ENCODE results near the gene WWOX. TPM values are rescaled to one million over a fixed set of nuclear protein-coding genes. Genes with fewer than 3 reads are reported as not detected.

The WWOX gene
- total and polyA plus RNA-seq, 2 donors (not counting 3 experiments of a cell fraction or from before 2014, with no cell fraction given): 6.2 to 12.5 TPM

DNA sequence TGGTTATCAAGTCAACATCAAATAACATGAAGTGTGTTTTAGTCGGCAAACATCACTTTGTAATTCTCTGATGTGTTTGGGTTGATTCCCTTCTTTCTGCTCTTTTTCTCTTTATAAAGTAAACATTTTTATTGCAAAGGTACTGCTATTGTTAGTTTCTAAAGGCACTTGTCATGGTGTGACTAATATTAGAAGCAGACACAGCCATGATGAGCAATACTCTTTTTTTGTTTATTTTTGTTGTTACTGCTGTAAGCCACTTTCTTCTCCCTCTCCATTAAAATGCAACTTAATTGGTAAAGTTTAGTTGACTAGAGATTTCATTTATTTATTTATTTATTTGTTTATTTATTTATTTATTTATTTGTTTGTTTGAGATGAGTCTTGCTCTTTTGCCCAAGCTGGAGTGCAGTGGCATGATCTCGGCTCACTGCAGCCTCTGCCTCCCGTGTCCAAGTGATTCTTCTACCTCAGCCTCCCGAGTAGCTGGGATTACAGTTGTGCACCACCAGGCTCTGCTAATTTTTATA is 424.7 kb downstream of the WWOX start:
- H3K36me3 ChIP-seq (ENCODE audit: control insufficient read depth in 2 of 2, extremely low read depth in 1 of 2, insufficient read depth in 2 of 2, low read length in 2 of 2): no peaks in the 10 kb centered on the region
- FAIRE-seq: no peak
- ChIA-PET POLR2A (no interaction called here), CTCF (no interaction called here)
- H3K9me1 ChIP-seq (replicated peaks; ENCODE audit: control insufficient read depth, extremely low read depth, insufficient read depth, low read length): no peaks in the 10 kb centered on the region
- no peaks in the 10 kb centered on the region for H3K79me2 ChIP-seq (ENCODE audit: control insufficient read depth, insufficient read depth, low read length)
- no peak overlapping the region for H3K9ac ChIP-seq (replicated peaks; ENCODE audit: extremely low read depth, insufficient read depth, low read length)
- H3K4me3 ChIP-seq (replicated peaks in 1 of 3; ENCODE audit: insufficient read depth in 1 of 3, low read depth in 1 of 3, low read length in 3 of 3): no peak overlapping the region
- H3K27ac ChIP-seq (ENCODE audit: insufficient read depth, low read depth, low read length): no peak overlapping the region
- H3K9me3 ChIP-seq (replicated peaks; ENCODE audit: control insufficient read depth, insufficient read depth, low read length): no peaks in the 10 kb centered on the region
- intact Hi-C loops (cut with micrococcal nuclease): no loop called here
- TF ChIP-seq POLR2A (IDR thresholded peaks at IDR 0.05; ENCODE audit: low read depth, low read length) (no peak), EZH2 (IDR thresholded peaks at IDR 0.05; ENCODE audit: borderline replicate concordance, low read depth, low read length, severe bottlenecking) (no peak), FOS (IDR thresholded peaks at IDR 0.05; ENCODE audit: borderline replicate concordance, insufficient read depth, low read length) (no peak), JUN (IDR thresholded peaks at IDR 0.05; ENCODE audit: borderline replicate concordance, insufficient read depth, insufficient read length, low read depth) (no peak)
- TF ChIP-seq, protein P1, sequence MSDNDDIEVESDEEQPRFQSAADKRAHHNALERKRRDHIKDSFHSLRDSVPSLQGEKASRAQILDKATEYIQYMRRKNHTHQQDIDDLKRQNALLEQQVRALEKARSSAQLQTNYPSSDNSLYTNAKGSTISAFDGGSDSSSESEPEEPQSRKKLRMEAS (IDR thresholded peaks at IDR 0.05; ENCODE audit: insufficient read depth, insufficient read length): no peak
- dilution Hi-C loops (cut with MboI; ENCODE audit: extremely low pct_ligation_motif_present, low sequenced_read_pairs): no loop called here
- H2AFZ ChIP-seq (ENCODE audit: low read depth, low read length): no peak overlapping the region
- H3K27me3 ChIP-seq (ENCODE audit: control insufficient read depth in 2 of 2, insufficient read depth in 2 of 2, low read length in 2 of 2): no peaks in the 10 kb centered on the region
- no TSS peak for BruUV-seq (replicated peaks)
- no peaks in the 10 kb centered on the region for H4K20me1 ChIP-seq (replicated peaks; ENCODE audit: control insufficient read depth, extremely low read depth, insufficient read depth, low read length)
- no peaks in the 10 kb centered on the region for H3K4me1 ChIP-seq (ENCODE audit: control insufficient read depth, extremely low read depth, insufficient read depth, low read length)
- no peak overlapping the region for H3K4me2 ChIP-seq (ENCODE audit: insufficient read depth, low read length)
- no peak for DNase-seq (ENCODE audit: low read depth, low spot score)

DNA sequence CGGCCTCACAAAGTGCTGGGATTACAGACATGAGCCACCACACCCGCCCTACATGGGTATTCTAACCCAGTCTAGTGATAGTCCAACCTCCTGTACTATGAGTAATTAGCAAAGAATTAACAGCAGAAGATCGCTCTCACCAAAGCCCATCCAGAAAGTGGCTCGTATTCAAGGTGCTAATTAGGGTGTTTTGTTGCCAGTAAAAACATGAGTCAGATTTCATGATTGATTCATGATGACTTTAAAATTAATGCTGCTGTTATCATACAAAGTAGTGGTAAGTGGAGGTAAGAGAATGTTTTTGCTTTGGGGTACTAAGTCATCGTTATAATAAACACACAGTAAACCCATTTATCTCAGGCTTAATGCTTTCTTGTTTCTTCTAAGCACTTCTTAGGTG is 428.8 kb downstream of the WWOX start:
- H4K20me1 ChIP-seq (replicated peaks; ENCODE audit: control insufficient read depth, extremely low read depth, insufficient read depth, low read length): no peaks in the 10 kb centered on the region
- no peak overlapping the region for H3K9ac ChIP-seq (replicated peaks; ENCODE audit: extremely low read depth, insufficient read depth, low read length)
- H2AFZ ChIP-seq (ENCODE audit: low read depth, low read length): no peak overlapping the region
- intact Hi-C loops (cut with micrococcal nuclease): no loop called here
- dilution Hi-C loops (cut with MboI; ENCODE audit: extremely low pct_ligation_motif_present, low sequenced_read_pairs): no loop called here
- no peak overlapping the region for H3K4me3 ChIP-seq (replicated peaks in 1 of 3; ENCODE audit: insufficient read depth in 1 of 3, low read depth in 1 of 3, low read length in 3 of 3)
- no peaks in the 10 kb centered on the region for H3K79me2 ChIP-seq (ENCODE audit: control insufficient read depth, insufficient read depth, low read length)
- H3K4me2 ChIP-seq (ENCODE audit: insufficient read depth, low read length): no peak overlapping the region
- H3K27me3 ChIP-seq (ENCODE audit: control insufficient read depth in 2 of 2, insufficient read depth in 2 of 2, low read length in 2 of 2): no peaks in the 10 kb centered on the region
- TF ChIP-seq JUN (IDR thresholded peaks at IDR 0.05; ENCODE audit: borderline replicate concordance, insufficient read depth, insufficient read length, low read depth) (no peak), GATA2 (IDR thresholded peaks at IDR 0.05; ENCODE audit: insufficient read depth, insufficient read length, low read depth, low read length) (no peak), FOS (IDR thresholded peaks at IDR 0.05; ENCODE audit: borderline replicate concordance, insufficient read depth, low read length) (no peak), POLR2AphosphoS5 (IDR thresholded peaks at IDR 0.05; ENCODE audit: insufficient read depth, low read depth, low read length) (no peak), POLR2A (IDR thresholded peaks at IDR 0.05; ENCODE audit: low read depth, low read length) (no peak), MYC (IDR thresholded peaks at IDR 0.05; ENCODE audit: low read depth, low read length) (no peak), EZH2 (IDR thresholded peaks at IDR 0.05; ENCODE audit: borderline replicate concordance, low read depth, low read length, severe bottlenecking) (no peak)
- TF ChIP-seq, protein P1 (IDR thresholded peaks at IDR 0.05; ENCODE audit: insufficient read depth, insufficient read length): no peak
- TF ChIP-seq, protein P2, sequence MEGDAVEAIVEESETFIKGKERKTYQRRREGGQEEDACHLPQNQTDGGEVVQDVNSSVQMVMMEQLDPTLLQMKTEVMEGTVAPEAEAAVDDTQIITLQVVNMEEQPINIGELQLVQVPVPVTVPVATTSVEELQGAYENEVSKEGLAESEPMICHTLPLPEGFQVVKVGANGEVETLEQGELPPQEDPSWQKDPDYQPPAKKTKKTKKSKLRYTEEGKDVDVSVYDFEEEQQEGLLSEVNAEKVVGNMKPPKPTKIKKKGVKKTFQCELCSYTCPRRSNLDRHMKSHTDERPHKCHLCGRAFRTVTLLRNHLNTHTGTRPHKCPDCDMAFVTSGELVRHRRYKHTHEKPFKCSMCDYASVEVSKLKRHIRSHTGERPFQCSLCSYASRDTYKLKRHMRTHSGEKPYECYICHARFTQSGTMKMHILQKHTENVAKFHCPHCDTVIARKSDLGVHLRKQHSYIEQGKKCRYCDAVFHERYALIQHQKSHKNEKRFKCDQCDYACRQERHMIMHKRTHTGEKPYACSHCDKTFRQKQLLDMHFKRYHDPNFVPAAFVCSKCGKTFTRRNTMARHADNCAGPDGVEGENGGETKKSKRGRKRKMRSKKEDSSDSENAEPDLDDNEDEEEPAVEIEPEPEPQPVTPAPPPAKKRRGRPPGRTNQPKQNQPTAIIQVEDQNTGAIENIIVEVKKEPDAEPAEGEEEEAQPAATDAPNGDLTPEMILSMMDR (IDR thresholded peaks at IDR 0.05; ENCODE audit: extremely low read depth in 1 of 2, insufficient read depth in 1 of 2, low read depth in 1 of 2, low read length in 2 of 2): no peak
- H3K36me3 ChIP-seq (ENCODE audit: control insufficient read depth in 2 of 2, extremely low read depth in 1 of 2, insufficient read depth in 2 of 2, low read length in 2 of 2): no peaks in the 10 kb centered on the region
- ChIA-PET POLR2A (interaction anchor here (0.6 kb wide), 1 partner anchor 11 kb away, joined by 6 read pairs; no protein-coding TSS in a partner anchor), CTCF (no interaction called here)
- DNase-seq (ENCODE audit: low read depth, low spot score) (no peak), FAIRE-seq (no peak)
- no peaks in the 10 kb centered on the region for H3K9me1 ChIP-seq (replicated peaks; ENCODE audit: control insufficient read depth, extremely low read depth, insufficient read depth, low read length)
- no peak overlapping the region for H3K27ac ChIP-seq (ENCODE audit: insufficient read depth, low read depth, low read length)
- H3K9me3 ChIP-seq (replicated peaks; ENCODE audit: control insufficient read depth, insufficient read depth, low read length): peaks cover 2% of the 10 kb centered on the region
- no peaks in the 10 kb centered on the region for H3K4me1 ChIP-seq (ENCODE audit: control insufficient read depth, extremely low read depth, insufficient read depth, low read length)
- no TSS peak for BruUV-seq (replicated peaks)
